ENCODE data around the gene TCEAL7. TPM values are rescaled to one million over a fixed set of nuclear protein-coding genes. Genes with fewer than 3 reads are reported as not detected.

Gene TCEAL7
- total RNA-seq, 2 donors from 2014 or later: 2.8 to 12.2 TPM

DNA sequence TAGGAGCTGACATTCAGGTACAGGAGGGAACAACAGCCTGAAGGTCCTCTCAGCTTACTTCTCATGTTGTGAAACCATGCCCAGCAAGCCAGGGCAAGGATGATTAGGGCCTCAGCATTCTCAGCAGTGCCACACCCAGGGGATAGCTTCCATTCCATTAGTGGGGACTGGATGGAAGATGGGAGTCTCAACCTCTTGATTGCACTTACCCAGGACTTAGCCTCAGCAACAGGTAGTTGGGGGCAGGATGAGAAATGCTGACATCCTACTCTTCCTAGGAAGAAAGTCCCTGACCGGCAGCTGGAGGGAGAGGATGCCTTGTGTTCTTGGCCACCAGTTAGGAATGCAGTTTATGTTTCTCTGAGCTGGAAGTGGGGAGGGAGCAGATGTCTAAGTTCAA is 37.5 kb downstream of the TCEAL7 start:
- TF ChIP-seq, protein P1, sequence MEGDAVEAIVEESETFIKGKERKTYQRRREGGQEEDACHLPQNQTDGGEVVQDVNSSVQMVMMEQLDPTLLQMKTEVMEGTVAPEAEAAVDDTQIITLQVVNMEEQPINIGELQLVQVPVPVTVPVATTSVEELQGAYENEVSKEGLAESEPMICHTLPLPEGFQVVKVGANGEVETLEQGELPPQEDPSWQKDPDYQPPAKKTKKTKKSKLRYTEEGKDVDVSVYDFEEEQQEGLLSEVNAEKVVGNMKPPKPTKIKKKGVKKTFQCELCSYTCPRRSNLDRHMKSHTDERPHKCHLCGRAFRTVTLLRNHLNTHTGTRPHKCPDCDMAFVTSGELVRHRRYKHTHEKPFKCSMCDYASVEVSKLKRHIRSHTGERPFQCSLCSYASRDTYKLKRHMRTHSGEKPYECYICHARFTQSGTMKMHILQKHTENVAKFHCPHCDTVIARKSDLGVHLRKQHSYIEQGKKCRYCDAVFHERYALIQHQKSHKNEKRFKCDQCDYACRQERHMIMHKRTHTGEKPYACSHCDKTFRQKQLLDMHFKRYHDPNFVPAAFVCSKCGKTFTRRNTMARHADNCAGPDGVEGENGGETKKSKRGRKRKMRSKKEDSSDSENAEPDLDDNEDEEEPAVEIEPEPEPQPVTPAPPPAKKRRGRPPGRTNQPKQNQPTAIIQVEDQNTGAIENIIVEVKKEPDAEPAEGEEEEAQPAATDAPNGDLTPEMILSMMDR (IDR thresholded peaks at IDR 0.05): no peak
- no peak overlapping the region for H3K27ac ChIP-seq
- H3K36me3 ChIP-seq: no peaks in the 10 kb centered on the region
- no peaks in the 10 kb centered on the region for H3K27me3 ChIP-seq (replicated peaks; ENCODE audit: insufficient read depth)
- DNase-seq (ENCODE audit: low spot score) (no peak), ATAC-seq (ENCODE audit: insufficient number of reproducible peaks, low FRiP score, low read depth) (no peak)
- H3K4me1 ChIP-seq (ENCODE audit: control insufficient read depth in 1 of 2, low read depth in 2 of 2): no peaks in the 10 kb centered on the region
- H3K9me3 ChIP-seq: no peaks in the 10 kb centered on the region
- H3K4me3 ChIP-seq: no peak overlapping the region

DNA sequence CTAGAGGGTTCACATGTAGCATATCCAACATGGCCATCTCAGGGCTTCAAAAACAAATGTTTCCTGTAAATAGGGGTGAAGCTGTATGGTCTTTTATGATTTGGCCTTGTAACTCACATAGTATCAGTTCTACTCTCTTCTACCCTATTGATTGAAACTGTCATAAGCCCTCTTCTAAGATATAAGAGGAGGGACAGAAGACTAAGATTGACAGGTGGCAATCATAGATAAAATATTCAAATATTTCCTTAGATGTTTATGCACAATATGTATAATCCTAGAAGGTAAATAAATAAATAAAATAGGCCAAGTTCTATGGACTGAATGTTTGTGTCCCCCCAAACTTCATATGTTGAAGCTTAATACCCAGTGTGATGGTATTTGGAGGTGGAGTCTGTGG is 39.4 kb downstream of the TCEAL7 start:
- Histone ChIP-seq H3K36me3 (no peaks in the 10 kb centered on the region), H3K4me1 (ENCODE audit: control insufficient read depth in 1 of 2, low read depth in 2 of 2) (no peaks in the 10 kb centered on the region), H3K27ac (no peak overlapping the region), H3K4me3 (no peak overlapping the region), H3K27me3 (replicated peaks; ENCODE audit: insufficient read depth) (no peaks in the 10 kb centered on the region), H3K9me3 (no peaks in the 10 kb centered on the region)
- TF ChIP-seq, protein P1 (IDR thresholded peaks at IDR 0.05): no peak
- no peak for DNase-seq (ENCODE audit: low spot score)
- no peak for ATAC-seq (ENCODE audit: insufficient number of reproducible peaks, low FRiP score, low read depth)

DNA sequence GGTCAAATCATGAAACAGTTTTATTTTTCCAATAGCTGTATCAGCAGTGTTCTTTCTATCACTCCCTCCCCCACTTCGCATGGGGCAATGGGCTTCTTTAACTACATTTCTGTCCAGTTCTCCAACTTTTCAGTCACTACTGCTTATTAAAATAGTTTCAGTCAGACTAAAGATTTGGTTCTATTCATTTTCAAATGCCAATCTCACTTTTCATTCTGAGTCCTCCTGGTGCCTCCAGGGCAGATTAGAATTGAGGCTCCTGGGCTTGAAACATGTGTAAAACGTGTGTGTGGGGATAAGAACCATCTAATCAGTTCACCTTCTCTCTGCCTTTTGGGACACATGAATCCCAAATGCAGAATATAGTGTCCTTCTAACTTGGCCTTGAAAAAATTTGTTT is 42.8 kb downstream of the TCEAL7 start:
- Histone ChIP-seq H3K4me1 (ENCODE audit: control insufficient read depth in 1 of 2, low read depth in 2 of 2) (no peaks in the 10 kb centered on the region), H3K9me3 (no peaks in the 10 kb centered on the region), H3K27me3 (replicated peaks; ENCODE audit: insufficient read depth) (no peaks in the 10 kb centered on the region), H3K4me3 (no peak overlapping the region), H3K36me3 (no peaks in the 10 kb centered on the region), H3K27ac (no peak overlapping the region)
- no peak for ATAC-seq (ENCODE audit: insufficient number of reproducible peaks, low FRiP score, low read depth)
- TF ChIP-seq, protein P1 (IDR thresholded peaks at IDR 0.05): no peak
- DNase-seq (ENCODE audit: low spot score): no peak

DNA sequence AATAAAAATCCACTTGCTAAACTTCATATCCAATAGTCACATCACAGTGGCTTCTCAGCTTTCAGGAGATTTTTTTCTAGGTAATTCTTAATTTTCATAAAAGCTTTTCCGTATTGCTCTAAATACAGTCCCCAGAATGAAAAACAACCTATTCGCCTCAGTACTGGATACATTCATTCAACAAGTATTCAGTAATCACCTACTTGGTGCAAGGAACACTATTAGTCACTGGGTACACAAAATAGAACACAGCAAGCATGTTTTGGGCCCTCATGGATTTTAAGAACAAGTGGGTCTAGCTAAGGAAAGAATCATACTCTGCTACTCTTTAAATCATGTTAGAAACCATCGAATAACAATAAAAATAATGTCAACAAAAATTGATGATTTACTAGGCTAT is 43.5 kb downstream of the TCEAL7 start:
- no peak for ATAC-seq (ENCODE audit: insufficient number of reproducible peaks, low FRiP score, low read depth)
- H3K27ac ChIP-seq: no peak overlapping the region

DNA sequence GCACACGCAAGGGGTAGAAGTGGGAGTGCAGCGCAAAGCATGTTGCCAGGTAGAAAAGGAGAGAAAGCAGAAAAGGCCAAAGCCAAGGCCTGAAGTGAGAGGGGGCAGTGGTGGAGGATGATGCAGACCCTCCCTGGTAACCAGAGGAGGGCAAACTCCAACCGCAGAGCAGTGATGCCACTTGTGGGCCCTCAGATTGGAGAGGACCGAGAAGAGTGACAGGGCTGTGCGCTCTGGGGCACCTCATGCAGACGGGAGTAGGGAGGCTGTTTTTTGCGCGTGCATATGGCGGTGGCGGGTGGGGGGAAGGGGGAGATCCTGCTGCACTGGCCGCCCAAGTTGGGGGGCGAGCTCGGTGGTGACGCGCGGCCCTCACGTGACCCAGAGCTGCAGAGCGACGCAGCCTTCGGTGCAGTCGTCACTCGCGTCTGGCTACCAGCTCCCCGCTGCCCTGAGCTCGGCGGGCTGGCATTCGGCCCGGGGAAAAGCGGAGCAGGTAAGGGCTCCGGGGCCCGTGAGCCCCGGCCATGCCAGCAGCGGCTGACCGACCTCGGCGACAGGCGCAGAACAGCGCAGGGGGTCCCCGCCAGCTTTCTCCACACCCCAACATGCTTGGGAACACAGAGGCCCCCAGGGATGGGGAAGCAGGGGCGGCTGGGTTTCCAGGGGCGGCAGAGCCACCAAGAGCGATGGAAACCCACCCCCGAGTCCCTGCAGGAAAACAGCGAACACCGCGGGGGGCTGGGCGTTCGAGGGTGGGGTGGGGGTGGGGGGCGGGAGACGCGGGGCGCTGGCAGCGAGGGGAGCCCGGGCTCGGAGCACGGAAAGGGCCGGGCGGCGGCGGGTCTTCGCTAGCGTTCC is 46.3 kb downstream of the TCEAL7 start, which contains the start of gene BEX3:
Gene BEX3 (plus strand): TSS at position 421 of the 861 bp plus-strand sequence. CDS start 984 bp downstream, outside the sequence.
- H3K27me3 ChIP-seq (replicated peaks; ENCODE audit: insufficient read depth): no peaks in the 10 kb centered on the region

More for the DNA sequence above, 43.5 kb downstream of the TCEAL7 start:
- TF ChIP-seq, protein P1 (IDR thresholded peaks at IDR 0.05): no peak
- H3K27me3 ChIP-seq (replicated peaks; ENCODE audit: insufficient read depth): no peaks in the 10 kb centered on the region
- H3K9me3 ChIP-seq: no peaks in the 10 kb centered on the region
- H3K4me3 ChIP-seq: no peak overlapping the region
- H3K4me1 ChIP-seq (ENCODE audit: control insufficient read depth in 1 of 2, low read depth in 2 of 2): no peaks in the 10 kb centered on the region
- no peaks in the 10 kb centered on the region for H3K36me3 ChIP-seq
- DNase-seq (ENCODE audit: low spot score): no peak

More for the DNA sequence above, 46.3 kb downstream of the TCEAL7 start, which contains the start of gene BEX3:
- peak within 1 kb of the TSS; percentile 66 to 77 for H3K27ac ChIP-seq
- H3K4me1 ChIP-seq (ENCODE audit: control insufficient read depth in 1 of 2, low read depth in 2 of 2): no peaks in the 10 kb centered on the region
- ATAC-seq (ENCODE audit: insufficient number of reproducible peaks, low FRiP score, low read depth): no peak
- H3K4me3 ChIP-seq: peak within 1 kb of the TSS; percentile 78
- TF ChIP-seq, protein P1 (IDR thresholded peaks at IDR 0.05): no peak
- DNase-seq (ENCODE audit: low spot score): no peak
- no peaks in the 10 kb centered on the region for H3K36me3 ChIP-seq
- H3K9me3 ChIP-seq: no peaks in the 10 kb centered on the region
